SJSA1 (cell line): Measurements from ENCODE around the gene ANKRD60. TPM values are rescaled to one million over a fixed set of nuclear protein-coding genes. Genes with fewer than 3 reads are reported as not detected.

Experiments used
- DNase-seq, 2 experiments: peaks; one replicate each; pipeline ENCODE4 v3.0.0-alpha.2; 2015 to 2020; ENCODE audit warnings: low spot score in 2 of 2, low read depth in 1 of 2
- H3K27ac ChIP-seq: fragments of 250-450 bp; sonication (Bioruptor Pico); 2 replicates; pipeline ENCODE4 v1.5.1; 2020; ENCODE audit warnings: mild to moderate bottlenecking, moderate library complexity
- H3K27me3 ChIP-seq: fragments of 250-450 bp; sonication (Bioruptor Pico); replicated peaks from 2 replicates; pipeline ENCODE4 v1.5.1; 2020; ENCODE audit warnings: mild to moderate bottlenecking, moderate library complexity
- H3K36me3 ChIP-seq: fragments of 250-450 bp; sonication (Bioruptor Pico); 2 replicates; pipeline ENCODE4 v1.5.1; 2020; ENCODE audit warnings: mild to moderate bottlenecking
- H3K4me1 ChIP-seq: fragments of 250-450 bp; sonication (Bioruptor Pico); replicated peaks from 2 replicates; pipeline ENCODE4 v1.6.1; 2021; ENCODE audit warnings: mild to moderate bottlenecking
- H3K4me3 ChIP-seq: fragments of 250-450 bp; sonication (Bioruptor Pico); 2 replicates; pipeline ENCODE4 v1.5.1; 2020; ENCODE audit warnings: mild to moderate bottlenecking
- H3K9me3 ChIP-seq: fragments of 250-450 bp; sonication (Bioruptor Pico); replicated peaks from 2 replicates; pipeline ENCODE4 v1.5.1; 2020; ENCODE audit warnings: mild to moderate bottlenecking
- total RNA-seq: library from RNA; depleted of rRNA; stranded (reverse); fragments of >200 nt; shearing (Covaris generic); gene quantifications from 2 replicates; pipeline ENCODE4 v1.2.3, GENCODE V29; 2014; rRNA removed

The ANKRD60 gene
- total RNA-seq, 1 experiment from 2014 or later, result not detected

- DNase-seq, result no peak
- Histone ChIP-seq H3K27me3 (no peaks in the 10 kb centered on the region), H3K36me3 (no peaks in the 10 kb centered on the region), H3K4me1 (peaks cover 6% of the 10 kb centered on the region), H3K27ac (no peak overlapping the region), H3K4me3 (no peak overlapping the region), H3K9me3 (no peaks in the 10 kb centered on the region)
Observed at GRCh38 chr20:58167759-58168158, 60.7 kb downstream of the ANKRD60 start.

Other genes with a start within 250 kb of the ANKRD60 start
- gene RAB22A, start 81.1 kb upstream of the ANKRD60 start, total RNA-seq, result 19.1 and 23.7 TPM in 2 replicates
- gene VAPB, start 160.6 kb upstream of the ANKRD60 start, total RNA-seq, result 15.1 and 16.7 TPM in 2 replicates